H1 (cell line): Measurements from ENCODE around the gene BEST2. TPM values are rescaled to one million over a fixed set of nuclear protein-coding genes. Genes with fewer than 3 reads are reported as not detected.

Experiments used
- CTCF ChIA-PET: fragments of 300-600 bp; sonication (Branson Sonifier 250); formaldehyde crosslinking; loops from one replicate; lab custom pipeline; 2021; ENCODE audit not compliant: partially characterized antibody; lab: Charles Lee
- POLR2A ChIA-PET: fragments of 300-600 bp; sonication (Branson Sonifier 250); formaldehyde crosslinking; loops from one replicate; lab custom pipeline; 2021; ENCODE audit warnings: inconsistent platforms; ENCODE audit not compliant: partially characterized antibody; lab: Charles Lee
- DNase-seq, 2 experiments: peaks; one replicate each; pipeline versions ENCODE4 v3.0.0 to v3.0.0-alpha.2; 2010 to 2022; ENCODE audit warnings: low spot score in 2 of 2, low read depth in 1 of 2, mixed read lengths in 1 of 2
- FAIRE-seq: peaks from 2 replicates; lab custom pipeline; 2011; peaks lifted over from hg19 to GRCh38; lab: Jason Lieb, UNC
- H2AFZ ChIP-seq: 2 replicates; pipeline ENCODE4 v1.8.1; 2012; ENCODE audit warnings: low read length, inconsistent platforms
- H2AK5ac ChIP-seq: 2 replicates; pipeline ENCODE4 v1.6.1; 2013; ENCODE audit warnings: low read depth, low read length
- H2BK120ac ChIP-seq: replicated peaks from 2 replicates; pipeline ENCODE3; 2013; ENCODE audit warnings: low read depth, low read length, inconsistent platforms
- H2BK12ac ChIP-seq: 2 replicates; pipeline ENCODE4 v1.6.1; 2013; ENCODE audit warnings: low read depth, low read length
- H2BK15ac ChIP-seq: 2 replicates; pipeline ENCODE4 v1.6.1; 2013; ENCODE audit warnings: low read length
- H2BK20ac ChIP-seq: 2 replicates; pipeline ENCODE4 v1.6.1; 2013; ENCODE audit warnings: low read length
- H2BK5ac ChIP-seq: 2 replicates; pipeline ENCODE4 v1.6.1; 2013; ENCODE audit warnings: low read depth, low read length
- H3K14ac ChIP-seq: 2 replicates; pipeline ENCODE4 v1.6.1; 2013; ENCODE audit warnings: inconsistent platforms; ENCODE audit not compliant: insufficient read length
- H3K18ac ChIP-seq: 2 replicates; pipeline ENCODE4 v1.6.1; 2013; ENCODE audit warnings: low read length; ENCODE audit errors: extremely low read depth
- H3K23ac ChIP-seq: 2 replicates; pipeline ENCODE4 v1.6.1; 2013; ENCODE audit warnings: inconsistent platforms; ENCODE audit not compliant: insufficient read length
- H3K23me2 ChIP-seq: 2 replicates; pipeline ENCODE4 v1.6.1; 2013; ENCODE audit warnings: low read depth, low read length
- H3K27ac ChIP-seq: 2 replicates; pipeline ENCODE4 v1.6.1; 2011; ENCODE audit warnings: low read depth, low read length, inconsistent platforms
- H3K27me3 ChIP-seq, 4 experiments: replicated peaks in 1 of 4; 1 replicate in 1 of 4; 2 replicates in 3 of 4; pipeline versions ENCODE4 v1.6.1 to v1.8.1; 2011 to 2013; ENCODE audit warnings: low read length in 3 of 4, mild to moderate bottlenecking in 3 of 4, inconsistent platforms in 2 of 4, mixed read lengths in 2 of 4, moderate library complexity in 1 of 4; ENCODE audit not compliant: control insufficient read depth in 3 of 4, insufficient read depth in 3 of 4; ENCODE audit errors: extremely low read depth in 1 of 4
- H3K36me3 ChIP-seq, 4 experiments: 2 replicates each; pipeline versions ENCODE4 v1.6.1 to v1.8.1; 2011 to 2013; ENCODE audit warnings: mild to moderate bottlenecking in 4 of 4, low read length in 3 of 4, moderate library complexity in 2 of 4, control low read depth in 1 of 4, inconsistent platforms in 1 of 4; ENCODE audit not compliant: insufficient read depth in 4 of 4, control insufficient read depth in 2 of 4
- H3K4ac ChIP-seq: replicated peaks from 2 replicates; pipeline ENCODE3; 2013; ENCODE audit warnings: low read length, low read depth, mixed read lengths, inconsistent platforms; ENCODE audit not compliant: insufficient read length
- H3K4me1 ChIP-seq, 4 experiments: replicated peaks in 1 of 4; 1 replicate in 1 of 4; 2 replicates in 3 of 4; pipeline versions ENCODE4 v1.6.1 to v1.8.1; 2011 to 2013; ENCODE audit warnings: low read length in 3 of 4, inconsistent platforms in 2 of 4, mixed read lengths in 1 of 4; ENCODE audit not compliant: insufficient read depth in 4 of 4, control insufficient read depth in 3 of 4
- H3K4me2 ChIP-seq, 2 experiments: 2 replicates each; pipeline versions ENCODE4 v1.6.1 to v1.8.1; 2011 to 2013; ENCODE audit warnings: low read depth in 2 of 2, low read length in 2 of 2, control low read depth in 1 of 2, inconsistent platforms in 1 of 2, mild to moderate bottlenecking in 1 of 2; ENCODE audit not compliant: insufficient read depth in 1 of 2
- H3K4me3 ChIP-seq, 4 experiments: fragments of 200-600, 300-600 bp in 1 of 4; sonication (generic), shearing (Covaris generic), sonication (Bioruptor Twin) in 1 of 4; 2 replicates each; pipeline versions ENCODE4 v1.5.1 to v1.8.1; 2011 to 2016; ENCODE audit warnings: low read length in 4 of 4, low read depth in 3 of 4, control low read depth in 2 of 4, inconsistent platforms in 2 of 4, mild to moderate bottlenecking in 2 of 4, mixed read lengths in 1 of 4, moderate library complexity in 1 of 4; ENCODE audit not compliant: insufficient read depth in 2 of 4; ENCODE audit errors: extremely low read depth in 1 of 4
- H3K56ac ChIP-seq: replicated peaks from 2 replicates; pipeline ENCODE3; 2013; ENCODE audit warnings: low read depth, mild to moderate bottlenecking, mixed read lengths, low read length, inconsistent platforms; ENCODE audit not compliant: insufficient read length
- H3K79me1 ChIP-seq: 2 replicates; pipeline ENCODE4 v1.6.1; 2013; ENCODE audit warnings: low read depth, low read length, control low read depth
- H3K79me2 ChIP-seq, 2 experiments: 2 replicates each; pipeline versions ENCODE4 v1.6.1 to v1.8.1; 2012 to 2013; ENCODE audit warnings: low read length in 2 of 2, mild to moderate bottlenecking in 2 of 2, inconsistent platforms in 1 of 2; ENCODE audit not compliant: insufficient read depth in 2 of 2, control insufficient read depth in 1 of 2
- H3K9ac ChIP-seq, 4 experiments: replicated peaks in 1 of 4; 1 replicate in 1 of 4; 2 replicates in 3 of 4; pipeline versions ENCODE4 v1.6.1 to v1.8.1; 2011 to 2013; ENCODE audit warnings: low read depth in 3 of 4, low read length in 3 of 4, control low read depth in 2 of 4, mild to moderate bottlenecking in 2 of 4, moderate library complexity in 2 of 4, inconsistent platforms in 1 of 4; ENCODE audit errors: extremely low read depth in 1 of 4
- H3K9me3 ChIP-seq, 2 experiments: 2 replicates each; pipeline versions ENCODE4 v1.6.1 to v1.8.1; 2012 to 2013; ENCODE audit warnings: mild to moderate bottlenecking in 2 of 2, moderate library complexity in 2 of 2, control low read depth in 1 of 2, inconsistent platforms in 1 of 2, low read depth in 1 of 2, low read length in 1 of 2, mixed read lengths in 1 of 2; ENCODE audit not compliant: insufficient read depth in 2 of 2
- H4K20me1 ChIP-seq, 2 experiments: replicated peaks in 1 of 2; 2 replicates each; pipeline versions ENCODE3 to v1.8.1; 2011 to 2013; ENCODE audit warnings: inconsistent platforms in 2 of 2, low read length in 2 of 2, mild to moderate bottlenecking in 1 of 2; ENCODE audit not compliant: insufficient read depth in 2 of 2, control insufficient read depth in 1 of 2
- H4K5ac ChIP-seq: 2 replicates; pipeline ENCODE4 v1.6.1; 2013; ENCODE audit warnings: low read length, low read depth, mixed read lengths, inconsistent platforms; ENCODE audit not compliant: insufficient read length
- H4K8ac ChIP-seq: 2 replicates; pipeline ENCODE4 v1.8.0; 2013; ENCODE audit warnings: mild to moderate bottlenecking, moderate library complexity, low read length, inconsistent platforms; ENCODE audit not compliant: insufficient read depth; ENCODE audit errors: extremely low read depth
- H4K91ac ChIP-seq: replicated peaks from 2 replicates; pipeline ENCODE3; 2013; ENCODE audit warnings: low read length, mixed read lengths, inconsistent platforms; ENCODE audit not compliant: insufficient read length
- ASH2L ChIP-seq: fragments of 200-600, 300-600 bp; sonication (generic); IDR thresholded peaks from one replicate; pipeline ENCODE4 v1.7.1; 2017; ENCODE audit warnings: low read length
- ATF2 ChIP-seq: IDR thresholded peaks from 2 replicates; pipeline ENCODE4 v1.6.1; 2012; ENCODE audit warnings: low read length, inconsistent platforms
- HDAC2 ChIP-seq, 2 experiments: fragments of 300-600 bp in 1 of 2; sonication (generic) in 1 of 2; IDR thresholded peaks; 2 replicates each; pipeline ENCODE4 v1.6.1; 2011 to 2012; ENCODE audit warnings: low read depth in 2 of 2, low read length in 2 of 2, mild to moderate bottlenecking in 2 of 2, moderate library complexity in 2 of 2, borderline replicate concordance in 1 of 2, inconsistent platforms in 1 of 2
- KDM5A ChIP-seq: fragments of 200-600 bp; IDR thresholded peaks from 2 replicates; pipeline ENCODE4 v1.7.1; 2012; ENCODE audit warnings: mild to moderate bottlenecking, low read length, inconsistent platforms, mixed read lengths
- NRF1 ChIP-seq: IDR thresholded peaks from 2 replicates; pipeline ENCODE4 v1.6.1; 2011; ENCODE audit warnings: mild to moderate bottlenecking, low read depth, low read length, improper control_type of control experiment
- PHF8 ChIP-seq: fragments of 200-600 bp; sonication (generic); conservative IDR thresholded peaks from 2 replicates; pipeline ENCODE4 v1.7.1; 2012; ENCODE audit warnings: low read depth, mild to moderate bottlenecking, inconsistent platforms, low read length, moderate library complexity
- RBBP5 ChIP-seq: IDR thresholded peaks from 2 replicates; pipeline ENCODE4 v1.7.1; 2012; ENCODE audit warnings: low read depth, mild to moderate bottlenecking, inconsistent platforms, low read length, moderate library complexity, borderline replicate concordance
- TEAD4 ChIP-seq: IDR thresholded peaks from 2 replicates; pipeline ENCODE4 v1.6.1; 2012; ENCODE audit warnings: low read depth, low read length, inconsistent platforms, mixed read lengths
- WGBS, 2 experiments: shearing (Covaris generic) in 1 of 2; methylation state at CpG; one replicate each; pipeline versions ENCODE4 v1.1.6 to v1.1.7; 2013 to 2015; ENCODE audit warnings: low lambda C conversion rate in 2 of 2, mixed read lengths in 2 of 2, inconsistent platforms in 1 of 2, low coverage in 1 of 2, missing lambda C conversion rate in 1 of 2; ENCODE audit not compliant: insufficient replicate concordance in 2 of 2, insufficient coverage in 1 of 2, insufficient read length in 1 of 2; ENCODE audit errors: extremely low coverage in 1 of 2, missing lambda C conversion rate in 1 of 2; 5-methylcytosine and 5-hydroxymethylcytosine counted together
- polyA plus RNA-seq, 7 experiments: library from polyadenylated mRNA; depleted of rRNA in 3 of 7; stranded (reverse) in 5 of 7; unstranded in 2 of 7; fragments of >200 nt in 5 of 7; fragments of 200-250 nt in 2 of 7; gene quantifications; 1 replicate in 5 of 7; 2 replicates in 1 of 7; 4 replicates in 1 of 7; pipeline versions ENCODE4 v1.2.1 to v1.2.3, GENCODE V29; 2011 to 2013; ENCODE audit warnings: missing spikeins in 2 of 7, mixed read lengths in 2 of 7
- total RNA-seq: library from RNA; stranded (reverse); fragmentation: NEBNext Ultra II Directional; extraction: Animal tissue kit (Norgen Biotek cat#: 25700); gene quantifications from 2 replicates; pipeline ENCODE4 v1.2.1, GENCODE V29; 2021

BEST2 gene
- total and polyA plus RNA-seq, 2 of the 8 experiments (the other 6 are each of a cell fraction or from before 2014, with no cell fraction given): 4.6 to 7.3 TPM

DNA sequence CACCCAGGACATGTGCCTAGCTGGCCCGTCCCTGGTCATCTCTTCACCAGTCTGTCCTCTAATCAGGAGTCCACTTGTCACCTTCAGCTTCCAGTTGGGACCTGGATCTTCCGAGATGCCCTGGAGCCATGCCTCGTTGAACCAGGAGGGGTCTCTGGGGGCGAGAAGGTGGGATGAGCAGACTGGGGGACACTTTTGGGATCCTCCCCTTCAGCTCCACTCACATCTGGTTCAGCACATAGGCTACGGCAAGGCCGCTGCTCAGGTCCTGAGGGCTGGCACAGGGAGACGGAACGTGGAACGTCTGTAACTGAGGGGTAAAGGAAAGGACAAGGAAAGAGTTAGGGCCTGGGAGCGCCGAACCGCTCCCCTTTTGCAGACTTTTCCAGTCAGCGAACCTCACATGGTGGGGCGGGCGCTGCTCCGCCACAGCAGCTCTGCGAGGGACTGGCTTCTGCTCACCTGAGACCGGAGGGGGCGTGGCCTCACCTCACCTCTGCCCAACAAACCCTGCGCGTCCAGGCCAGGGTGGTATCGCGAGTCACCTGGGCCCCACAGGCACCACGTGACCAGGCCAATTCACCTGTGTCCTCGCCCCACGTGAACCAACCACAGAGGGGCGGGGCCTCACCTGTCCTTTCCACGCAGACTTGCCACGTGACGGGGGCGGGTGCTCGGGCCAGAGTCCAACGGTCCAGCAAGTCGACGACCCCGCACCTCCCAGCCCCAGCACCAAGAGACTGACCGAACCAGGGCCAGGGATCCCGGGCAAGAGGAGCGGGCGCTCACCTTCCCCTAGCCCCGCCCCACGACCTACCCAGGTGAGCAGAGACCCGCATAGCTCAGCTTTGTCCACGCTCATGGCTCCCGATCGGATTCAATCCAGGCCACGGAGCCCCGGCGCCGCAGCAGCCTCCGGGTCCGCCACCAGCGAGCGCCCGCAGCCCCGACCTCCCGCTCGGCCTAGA lies 23.3 kb downstream of the BEST2 start, which contains the start of gene HOOK2:
HOOK2 (minus strand) TSS at position 965 of the 968 bp plus-strand sequence; CDS start at position 862, 103 bp downstream.
- 17% methylated on average over 35 of the region's 58 CpGs; no CpG with 5 or more reads in 1 of the 2 experiments for WGBS, 2 experiments
- Histone ChIP-seq H4K5ac (peak within 1 kb of the TSS; percentile 92), H2BK12ac (no peak within 1 kb of the TSS), H2BK120ac (no peak within 1 kb of the TSS), H3K4ac (peak within 1 kb of the TSS; percentile 10), H2BK20ac (no peak within 1 kb of the TSS), H3K9ac (peak within 1 kb of the TSS; percentile 49 to 86 (median 68)), H3K27ac (peak within 1 kb of the TSS; percentile 85), H3K23ac (no peak within 1 kb of the TSS), H2BK15ac (no peak within 1 kb of the TSS), H3K4me2 (peak within 1 kb of the TSS; percentile 80 to 92), H3K79me2 (no peaks in the 10 kb centered on the region), H3K4me1 (peaks cover 2 to 24% (median 15%) of the 10 kb centered on the region in 4 experiments), H4K20me1 (peaks cover 0 to 3% of the 10 kb centered on the region in 2 experiments), H2BK5ac (peak within 1 kb of the TSS; percentile 96; the same call in 1 of the 2 replicates), H2AFZ (peak within 1 kb of the TSS; percentile 90; the same call in 1 of the 2 replicates), H3K23me2 (peaks cover 18% of the 10 kb centered on the region; the same call in 1 of the 2 replicates), H3K4me3 (peak within 1 kb of the TSS; percentile 53 to 92 (median 60)), H3K36me3 (peaks cover 0 to 9% (median 5%) of the 10 kb centered on the region in 4 experiments; a peak in 6 of 8 replicates), H2AK5ac (no peak within 1 kb of the TSS), H3K9me3 (no peaks in the 10 kb centered on the region), H3K56ac (peak within 1 kb of the TSS; percentile 91), H4K8ac (peak within 1 kb of the TSS; percentile 92), H4K91ac (peak within 1 kb of the TSS; percentile 93), H3K18ac (peak within 1 kb of the TSS; percentile 98), H3K14ac (no peak within 1 kb of the TSS), H3K27me3 (no peaks in the 10 kb centered on the region), H3K79me1 (no peaks in the 10 kb centered on the region)
- DNase-seq (peak in 1 of 2 experiments; percentile 93), FAIRE-seq (no peak)
- ChIA-PET POLR2A (interaction anchor here (0.6 to 16.6 kb wide), 11 partner anchors 11 to 169 kb away, joined by 3 to 317 read pairs (median 5); partner anchors contain the start of genes DNASE2, JUNB, PRDX2 and THSD8), CTCF (interaction anchor here (0.6 to 11.2 kb wide), 15 partner anchors 12 to 274 kb away, joined by 3 to 137 read pairs (median 4); partner anchors contain the start of genes GET3, JUNB, PRDX2 and THSD8)
- no peak for TF ChIP-seq NRF1
- no peak; the same call in 1 of the 2 replicates for TF ChIP-seq KDM5A
- peak; percentile 29 for TF ChIP-seq ASH2L
- TF ChIP-seq TEAD4: no peak
- TF ChIP-seq HDAC2 (IDR thresholded peaks at IDR 0.05; ENCODE audit: borderline replicate concordance in 1 of 2, low read depth in 2 of 2, low read length in 2 of 2): peak in 1 of 2 experiments; percentile 79; a peak in 1 of 4 replicates
- TF ChIP-seq PHF8: peak; percentile 84
- TF ChIP-seq ATF2: no peak
- TF ChIP-seq RBBP5: no peak
